ENCODE measurements around the gene MME. TPM values are rescaled to one million over a fixed set of nuclear protein-coding genes. Genes with fewer than 3 reads are reported as not detected.

Gene MME
- total RNA-seq, 4 donors from 2014 or later = 1.5 to 96.1 (median 4.2) TPM

GRCh38 chr3:155178810-155179436, 98.8 kb downstream of the MME start:
- Histone ChIP-seq H3K4me1 (no peaks in the 10 kb centered on the region), H3K9me3 (no peaks in the 10 kb centered on the region), H3K4me3 (no peak overlapping the region), H3K27ac (no peak overlapping the region), H3K27me3 (no peaks in the 10 kb centered on the region), H3K36me3 (no peaks in the 10 kb centered on the region)
- DNase-seq = no peak
- intact Hi-C loops (cut with DNase I; ENCODE audit: low total_unique reads) = no loop called here
- TF ChIP-seq CTCF (IDR thresholded peaks at IDR 0.05) = no peak
- no peak for TF ChIP-seq POLR2A (IDR thresholded peaks at IDR 0.05)

- intact Hi-C loops (cut with DNase I; ENCODE audit: low total_unique reads) = no loop called here
- Histone ChIP-seq H3K4me1 (no peaks in the 10 kb centered on the region), H3K9me3 (no peaks in the 10 kb centered on the region), H3K4me3 (no peak overlapping the region), H3K27me3 (no peaks in the 10 kb centered on the region), H3K27ac (no peak overlapping the region), H3K36me3 (no peaks in the 10 kb centered on the region)
- DNase-seq = no peak
- TF ChIP-seq POLR2A (IDR thresholded peaks at IDR 0.05) = no peak
Observed at GRCh38 chr3:155179437-155179827, 99.3 kb downstream of the MME start.

DNA sequence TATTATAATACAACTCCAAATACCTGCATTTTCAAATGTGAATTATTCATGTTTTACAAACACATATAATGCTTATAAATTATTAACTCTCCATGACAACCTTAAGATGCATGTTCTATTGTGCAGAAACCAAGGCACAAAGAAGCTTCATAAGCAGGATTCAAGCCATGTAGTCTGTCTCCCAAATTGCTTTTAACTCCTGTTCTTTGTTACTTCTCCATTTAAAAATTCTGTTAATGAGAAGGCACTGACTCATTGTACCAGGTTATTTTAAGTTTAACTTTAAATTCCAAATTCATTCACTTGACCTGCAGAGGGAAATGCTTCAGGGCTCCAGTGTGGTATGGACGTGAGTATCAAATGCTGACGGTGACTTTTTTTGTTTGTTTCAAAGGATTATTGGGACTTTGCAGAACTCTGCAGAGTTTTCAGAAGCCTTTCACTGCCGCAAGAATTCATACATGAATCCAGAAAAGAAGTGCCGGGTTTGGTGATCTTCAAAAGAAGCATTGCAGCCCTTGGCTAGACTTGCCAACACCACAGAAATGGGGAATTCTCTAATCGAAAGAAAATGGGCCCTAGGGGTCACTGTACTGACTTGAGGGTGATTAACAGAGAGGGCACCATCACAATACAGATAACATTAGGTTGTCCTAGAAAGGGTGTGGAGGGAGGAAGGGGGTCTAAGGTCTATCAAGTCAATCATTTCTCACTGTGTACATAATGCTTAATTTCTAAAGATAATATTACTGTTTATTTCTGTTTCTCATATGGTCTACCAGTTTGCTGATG, 100.0 kb downstream of the MME start:
- no peaks in the 10 kb centered on the region for H3K27me3 ChIP-seq
- TF ChIP-seq CTCF (IDR thresholded peaks at IDR 0.05) = no peak
- no peak for TF ChIP-seq POLR2A (IDR thresholded peaks at IDR 0.05)
- H3K36me3 ChIP-seq = no peaks in the 10 kb centered on the region
- intact Hi-C loops (cut with DNase I; ENCODE audit: low total_unique reads) = no loop called here
- no peak overlapping the region for H3K27ac ChIP-seq
- no peak for DNase-seq
- no peaks in the 10 kb centered on the region for H3K9me3 ChIP-seq
- H3K4me3 ChIP-seq = no peak overlapping the region
- H3K4me1 ChIP-seq = no peaks in the 10 kb centered on the region

GRCh38 chr3:155182467-155182866, 102.3 kb downstream of the MME start:
- H3K36me3 ChIP-seq = no peaks in the 10 kb centered on the region
- DNase-seq = no peak
- no peak overlapping the region for H3K27ac ChIP-seq
- TF ChIP-seq CTCF (IDR thresholded peaks at IDR 0.05) (no peak), POLR2A (IDR thresholded peaks at IDR 0.05) (no peak)
- intact Hi-C loops (cut with DNase I; ENCODE audit: low total_unique reads) = no loop called here
- H3K4me3 ChIP-seq = no peak overlapping the region
- H3K27me3 ChIP-seq = no peaks in the 10 kb centered on the region
- H3K9me3 ChIP-seq = no peaks in the 10 kb centered on the region
- H3K4me1 ChIP-seq = no peaks in the 10 kb centered on the region

- Histone ChIP-seq H3K4me3 (no peak overlapping the region), H3K27me3 (no peaks in the 10 kb centered on the region), H3K9me3 (no peaks in the 10 kb centered on the region), H3K4me1 (no peaks in the 10 kb centered on the region), H3K27ac (no peak overlapping the region), H3K36me3 (no peaks in the 10 kb centered on the region)
- no peak for DNase-seq
- no peak for TF ChIP-seq POLR2A (IDR thresholded peaks at IDR 0.05)
- TF ChIP-seq CTCF (IDR thresholded peaks at IDR 0.05) = no peak
- intact Hi-C loops (cut with DNase I; ENCODE audit: low total_unique reads) = no loop called here
Observed at GRCh38 chr3:155184011-155184410, 103.9 kb downstream of the MME start.

Data from uterus (tissue), 4 donors.